ENCODE data around the gene LRP1B.

Gene LRP1B

DNA sequence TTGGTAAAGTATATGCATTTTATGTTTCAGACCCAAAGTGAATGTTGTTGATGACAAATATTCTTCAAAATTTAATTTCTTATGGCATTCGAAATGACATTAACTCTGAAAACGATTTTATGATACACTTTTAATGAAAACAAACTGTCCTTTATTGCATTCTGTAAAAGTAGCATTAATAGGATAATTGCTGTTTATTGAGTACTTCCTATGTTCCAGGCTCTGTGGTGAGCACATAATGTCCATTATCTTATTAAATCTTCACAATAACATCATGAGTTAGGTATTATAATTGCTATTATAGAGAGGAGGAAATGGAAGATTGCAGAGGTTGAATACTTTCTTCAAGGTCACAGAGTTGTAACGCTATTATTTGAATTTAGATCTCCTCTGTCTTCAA, 638.0 kb downstream of the LRP1B start:
- no peaks in the 10 kb centered on the region for H3K4me1 ChIP-seq (ENCODE audit: control insufficient read depth in 2 of 2, insufficient read depth in 2 of 2, low read length in 2 of 2)
- H3K9ac ChIP-seq (ENCODE audit: low read depth in 1 of 2, low read length in 2 of 2), result no peak overlapping the region
- no peak overlapping the region for H3K27ac ChIP-seq (ENCODE audit: low read depth in 2 of 2, low read length in 2 of 2)
- no peaks in the 10 kb centered on the region for H3K27me3 ChIP-seq (ENCODE audit: control insufficient read depth in 2 of 2, insufficient read depth in 2 of 2, low read length in 2 of 2)
- H3K36me3 ChIP-seq (ENCODE audit: control insufficient read depth in 2 of 2, insufficient read depth in 2 of 2, low read length in 2 of 2), result no peaks in the 10 kb centered on the region
- H3K9me3 ChIP-seq (ENCODE audit: control insufficient read depth in 2 of 2, low read length in 2 of 2), result no peaks in the 10 kb centered on the region
- no peak overlapping the region for H3K4me3 ChIP-seq (ENCODE audit: low read length in 2 of 2)

DNA sequence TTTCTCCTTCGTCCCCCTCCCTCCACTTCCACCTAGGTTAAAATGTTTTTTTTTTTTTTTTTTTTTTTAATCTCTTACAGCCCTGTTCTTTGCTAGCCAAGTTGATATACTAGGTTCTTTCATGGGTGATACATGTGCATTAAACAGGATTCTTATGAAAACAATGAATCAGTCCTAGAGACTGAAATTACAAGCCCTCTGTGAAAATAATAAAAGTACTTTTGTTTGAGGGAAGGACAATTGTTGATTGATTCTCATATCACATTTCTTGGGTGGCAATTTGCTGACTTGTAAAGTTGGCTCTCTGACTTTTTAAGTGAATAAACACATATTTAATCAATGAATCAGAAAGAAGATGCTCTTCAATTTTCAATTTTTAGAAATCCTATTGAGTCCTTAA, 639.9 kb downstream of the LRP1B start:
- no peak overlapping the region for H3K9ac ChIP-seq (ENCODE audit: low read depth in 1 of 2, low read length in 2 of 2)
- no peaks in the 10 kb centered on the region for H3K4me1 ChIP-seq (ENCODE audit: control insufficient read depth in 2 of 2, insufficient read depth in 2 of 2, low read length in 2 of 2)
- no peaks in the 10 kb centered on the region for H3K36me3 ChIP-seq (ENCODE audit: control insufficient read depth in 2 of 2, insufficient read depth in 2 of 2, low read length in 2 of 2)
- no peak overlapping the region for H3K4me3 ChIP-seq (ENCODE audit: low read length in 2 of 2)
- no peak overlapping the region for H3K27ac ChIP-seq (ENCODE audit: low read depth in 2 of 2, low read length in 2 of 2)
- H3K9me3 ChIP-seq (ENCODE audit: control insufficient read depth in 2 of 2, low read length in 2 of 2), result no peaks in the 10 kb centered on the region
- no peaks in the 10 kb centered on the region for H3K27me3 ChIP-seq (ENCODE audit: control insufficient read depth in 2 of 2, insufficient read depth in 2 of 2, low read length in 2 of 2)

DNA sequence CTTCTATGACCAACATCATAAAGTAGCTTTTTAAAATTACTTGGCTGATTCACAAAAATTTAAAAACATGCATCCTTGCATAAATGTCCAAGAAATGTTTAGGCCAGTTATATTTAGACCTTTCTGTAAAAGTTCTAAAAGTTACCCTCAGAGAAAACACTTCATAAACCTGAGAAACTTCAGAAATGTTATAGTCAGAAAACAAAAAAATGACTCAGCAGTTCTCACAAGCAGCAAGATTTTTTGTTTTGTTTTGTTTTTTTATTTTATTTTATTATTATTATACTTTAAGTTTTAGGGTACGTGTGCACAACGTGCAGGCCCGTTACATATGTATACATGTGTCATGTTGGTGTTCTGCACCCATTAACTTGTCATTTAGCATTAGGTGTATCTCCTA, 648.1 kb downstream of the LRP1B start:
- H3K4me1 ChIP-seq (ENCODE audit: control insufficient read depth in 2 of 2, insufficient read depth in 2 of 2, low read length in 2 of 2), result no peaks in the 10 kb centered on the region
- H3K27me3 ChIP-seq (ENCODE audit: control insufficient read depth in 2 of 2, insufficient read depth in 2 of 2, low read length in 2 of 2), result no peaks in the 10 kb centered on the region
- no peaks in the 10 kb centered on the region for H3K36me3 ChIP-seq (ENCODE audit: control insufficient read depth in 2 of 2, insufficient read depth in 2 of 2, low read length in 2 of 2)
- H3K4me3 ChIP-seq (ENCODE audit: low read length in 2 of 2), result no peak overlapping the region
- no peaks in the 10 kb centered on the region for H3K9me3 ChIP-seq (ENCODE audit: control insufficient read depth in 2 of 2, low read length in 2 of 2)
- no peak overlapping the region for H3K27ac ChIP-seq (ENCODE audit: low read depth in 2 of 2, low read length in 2 of 2)
- H3K9ac ChIP-seq (ENCODE audit: low read depth in 1 of 2, low read length in 2 of 2), result no peak overlapping the region

DNA sequence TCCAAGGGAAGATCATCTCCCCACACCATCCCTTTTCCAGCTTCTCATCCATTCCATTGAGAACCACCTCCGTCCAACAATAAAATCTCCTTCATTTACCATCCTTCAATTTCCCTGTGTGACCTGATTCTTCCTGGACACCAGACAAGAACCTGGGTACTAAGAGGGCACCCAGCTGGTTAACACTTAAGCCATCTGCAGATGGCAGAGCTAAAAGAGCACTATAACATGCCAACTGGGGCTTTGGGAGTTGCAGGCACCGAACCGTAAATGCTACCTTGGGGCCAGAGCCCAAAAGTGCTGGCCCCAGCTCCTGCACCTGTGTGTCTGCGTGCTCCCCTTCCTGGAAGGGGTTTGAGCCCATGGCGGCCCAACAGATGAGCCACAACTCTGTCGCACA, 655.0 kb downstream of the LRP1B start:
- Histone ChIP-seq H3K9me3 (ENCODE audit: control insufficient read depth in 2 of 2, low read length in 2 of 2) (no peaks in the 10 kb centered on the region), H3K4me1 (ENCODE audit: control insufficient read depth in 2 of 2, insufficient read depth in 2 of 2, low read length in 2 of 2) (no peaks in the 10 kb centered on the region), H3K27me3 (ENCODE audit: control insufficient read depth in 2 of 2, insufficient read depth in 2 of 2, low read length in 2 of 2) (no peaks in the 10 kb centered on the region), H3K27ac (ENCODE audit: low read depth in 2 of 2, low read length in 2 of 2) (no peak overlapping the region), H3K4me3 (ENCODE audit: low read length in 2 of 2) (no peak overlapping the region), H3K36me3 (ENCODE audit: control insufficient read depth in 2 of 2, insufficient read depth in 2 of 2, low read length in 2 of 2) (no peaks in the 10 kb centered on the region), H3K9ac (ENCODE audit: low read depth in 1 of 2, low read length in 2 of 2) (no peak overlapping the region)

DNA sequence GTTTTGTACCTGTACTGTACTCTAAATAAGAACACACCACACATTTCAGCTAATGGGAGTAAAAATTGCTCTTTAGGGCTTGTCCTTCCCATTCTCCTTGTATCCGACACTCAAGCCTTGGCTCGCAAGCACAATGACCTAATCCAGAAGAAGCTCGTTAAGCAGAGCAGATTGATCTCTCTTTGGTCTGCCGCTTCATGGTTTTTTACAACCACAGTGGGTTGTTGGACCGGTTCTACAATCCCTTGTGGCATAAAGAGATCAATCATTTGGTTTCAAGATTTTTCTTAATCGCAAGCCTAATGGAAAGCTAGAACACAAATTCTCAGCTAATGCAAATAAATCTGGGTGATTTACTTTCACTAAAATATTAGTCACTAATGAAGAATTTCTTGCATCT, 662.1 kb downstream of the LRP1B start:
- H3K27me3 ChIP-seq (ENCODE audit: control insufficient read depth in 2 of 2, insufficient read depth in 2 of 2, low read length in 2 of 2), result no peaks in the 10 kb centered on the region
- H3K9ac ChIP-seq (ENCODE audit: low read depth in 1 of 2, low read length in 2 of 2), result no peak overlapping the region
- no peak overlapping the region for H3K27ac ChIP-seq (ENCODE audit: low read depth in 2 of 2, low read length in 2 of 2)
- no peak overlapping the region for H3K4me3 ChIP-seq (ENCODE audit: low read length in 2 of 2)
- H3K9me3 ChIP-seq (ENCODE audit: control insufficient read depth in 2 of 2, low read length in 2 of 2), result no peaks in the 10 kb centered on the region
- no peaks in the 10 kb centered on the region for H3K4me1 ChIP-seq (ENCODE audit: control insufficient read depth in 2 of 2, insufficient read depth in 2 of 2, low read length in 2 of 2)
- no peaks in the 10 kb centered on the region for H3K36me3 ChIP-seq (ENCODE audit: control insufficient read depth in 2 of 2, insufficient read depth in 2 of 2, low read length in 2 of 2)

DNA sequence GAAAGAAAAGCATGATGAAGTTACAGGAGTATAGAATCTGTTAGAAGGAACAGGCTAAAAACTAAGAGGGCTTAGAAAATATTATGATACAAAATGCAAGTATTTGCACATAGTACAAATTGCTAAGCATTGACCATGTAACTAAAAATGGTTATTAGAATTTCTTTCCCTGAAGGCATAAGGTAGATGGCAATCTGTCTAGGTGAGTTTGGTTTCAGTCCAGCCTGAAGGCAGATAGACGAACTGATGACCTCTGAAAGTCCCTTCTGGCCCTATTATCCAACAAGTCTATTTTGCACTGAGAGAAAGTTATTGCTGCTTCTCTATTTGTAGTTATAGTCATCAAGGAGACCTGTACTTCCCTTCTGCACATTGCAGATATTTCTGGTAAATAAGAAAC, 663.5 kb downstream of the LRP1B start:
- H3K27ac ChIP-seq (ENCODE audit: low read depth in 2 of 2, low read length in 2 of 2), result no peak overlapping the region
- no peaks in the 10 kb centered on the region for H3K27me3 ChIP-seq (ENCODE audit: control insufficient read depth in 2 of 2, insufficient read depth in 2 of 2, low read length in 2 of 2)
- no peaks in the 10 kb centered on the region for H3K4me1 ChIP-seq (ENCODE audit: control insufficient read depth in 2 of 2, insufficient read depth in 2 of 2, low read length in 2 of 2)
- H3K9ac ChIP-seq (ENCODE audit: low read depth in 1 of 2, low read length in 2 of 2), result no peak overlapping the region
- no peaks in the 10 kb centered on the region for H3K9me3 ChIP-seq (ENCODE audit: control insufficient read depth in 2 of 2, low read length in 2 of 2)
- no peak overlapping the region for H3K4me3 ChIP-seq (ENCODE audit: low read length in 2 of 2)
- H3K36me3 ChIP-seq (ENCODE audit: control insufficient read depth in 2 of 2, insufficient read depth in 2 of 2, low read length in 2 of 2), result no peaks in the 10 kb centered on the region

DNA sequence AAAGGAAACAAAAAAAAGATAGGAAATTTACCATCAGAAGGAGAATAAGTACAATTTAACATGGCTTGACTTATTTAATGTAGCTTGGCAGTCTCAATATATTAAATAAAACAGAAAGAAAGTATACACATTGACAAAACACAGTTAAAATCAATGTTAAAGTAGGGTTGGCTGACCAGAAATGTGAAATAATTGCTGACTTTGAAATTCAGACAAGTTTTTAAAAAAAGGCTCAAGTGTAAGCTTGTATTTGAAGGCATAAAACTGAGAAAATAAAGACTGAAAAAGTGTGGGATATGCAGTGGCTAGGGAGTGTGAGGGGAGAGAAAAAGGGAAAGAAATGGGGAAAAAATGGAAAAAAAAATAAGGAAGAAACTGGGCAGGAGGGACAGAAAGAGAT, 665.8 kb downstream of the LRP1B start:
- Histone ChIP-seq H3K27me3 (ENCODE audit: control insufficient read depth in 2 of 2, insufficient read depth in 2 of 2, low read length in 2 of 2) (no peaks in the 10 kb centered on the region), H3K9ac (ENCODE audit: low read depth in 1 of 2, low read length in 2 of 2) (no peak overlapping the region), H3K27ac (ENCODE audit: low read depth in 2 of 2, low read length in 2 of 2) (no peak overlapping the region), H3K4me1 (ENCODE audit: control insufficient read depth in 2 of 2, insufficient read depth in 2 of 2, low read length in 2 of 2) (no peaks in the 10 kb centered on the region), H3K9me3 (ENCODE audit: control insufficient read depth in 2 of 2, low read length in 2 of 2) (no peaks in the 10 kb centered on the region), H3K4me3 (ENCODE audit: low read length in 2 of 2) (no peak overlapping the region), H3K36me3 (ENCODE audit: control insufficient read depth in 2 of 2, insufficient read depth in 2 of 2, low read length in 2 of 2) (no peaks in the 10 kb centered on the region)

DNA sequence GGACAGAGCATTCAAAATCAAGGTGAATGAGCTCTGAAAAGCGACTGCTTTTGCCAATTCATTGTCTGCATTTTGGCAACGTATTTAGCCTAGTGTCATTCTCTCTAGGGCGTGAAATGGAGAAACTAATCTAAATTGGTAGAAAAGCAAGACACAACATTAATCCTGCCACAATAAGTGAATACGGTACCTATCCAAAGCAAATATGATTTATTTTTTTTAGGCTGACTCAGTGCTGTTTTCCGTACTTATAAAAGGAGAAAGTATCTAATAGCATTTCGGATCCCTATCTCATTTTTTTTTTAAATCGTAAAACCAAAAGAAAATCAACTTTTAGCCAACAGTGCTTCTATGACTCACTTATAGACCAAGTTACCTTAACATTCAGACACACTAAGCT, 672.5 kb downstream of the LRP1B start:
- Histone ChIP-seq H3K4me1 (ENCODE audit: control insufficient read depth in 2 of 2, insufficient read depth in 2 of 2, low read length in 2 of 2) (no peaks in the 10 kb centered on the region), H3K9me3 (ENCODE audit: control insufficient read depth in 2 of 2, low read length in 2 of 2) (no peaks in the 10 kb centered on the region), H3K27me3 (ENCODE audit: control insufficient read depth in 2 of 2, insufficient read depth in 2 of 2, low read length in 2 of 2) (no peaks in the 10 kb centered on the region)

DNA sequence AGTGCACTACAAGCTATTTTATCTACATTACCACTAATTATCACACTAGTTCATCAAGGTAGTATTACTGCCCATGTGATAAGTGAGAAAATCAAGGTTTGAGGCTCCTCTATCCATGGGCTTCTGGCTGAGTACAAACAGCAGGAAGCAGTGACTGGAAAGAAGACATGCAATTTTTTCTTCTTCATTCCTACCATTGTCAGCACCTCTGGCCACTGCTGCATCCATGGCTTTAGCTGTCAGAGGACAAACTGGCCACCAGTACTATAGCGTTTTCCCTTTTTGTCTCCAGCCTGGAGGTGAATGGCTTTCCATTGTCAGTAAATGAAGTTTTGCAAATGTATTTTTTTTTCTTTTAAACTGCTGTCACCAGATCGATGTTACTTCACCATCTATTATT, 674.9 kb downstream of the LRP1B start:
- Histone ChIP-seq H3K9ac (ENCODE audit: low read depth in 1 of 2, low read length in 2 of 2) (no peak overlapping the region), H3K27me3 (ENCODE audit: control insufficient read depth in 2 of 2, insufficient read depth in 2 of 2, low read length in 2 of 2) (no peaks in the 10 kb centered on the region), H3K27ac (ENCODE audit: low read depth in 2 of 2, low read length in 2 of 2) (no peak overlapping the region), H3K36me3 (ENCODE audit: control insufficient read depth in 2 of 2, insufficient read depth in 2 of 2, low read length in 2 of 2) (no peaks in the 10 kb centered on the region), H3K4me3 (ENCODE audit: low read length in 2 of 2) (no peak overlapping the region), H3K4me1 (ENCODE audit: control insufficient read depth in 2 of 2, insufficient read depth in 2 of 2, low read length in 2 of 2) (no peaks in the 10 kb centered on the region), H3K9me3 (ENCODE audit: control insufficient read depth in 2 of 2, low read length in 2 of 2) (no peaks in the 10 kb centered on the region)

More for the DNA sequence above, 672.5 kb downstream of the LRP1B start:
- H3K9ac ChIP-seq (ENCODE audit: low read depth in 1 of 2, low read length in 2 of 2), result no peak overlapping the region
- no peak overlapping the region for H3K27ac ChIP-seq (ENCODE audit: low read depth in 2 of 2, low read length in 2 of 2)
- no peaks in the 10 kb centered on the region for H3K36me3 ChIP-seq (ENCODE audit: control insufficient read depth in 2 of 2, insufficient read depth in 2 of 2, low read length in 2 of 2)
- no peak overlapping the region for H3K4me3 ChIP-seq (ENCODE audit: low read length in 2 of 2)

DNA sequence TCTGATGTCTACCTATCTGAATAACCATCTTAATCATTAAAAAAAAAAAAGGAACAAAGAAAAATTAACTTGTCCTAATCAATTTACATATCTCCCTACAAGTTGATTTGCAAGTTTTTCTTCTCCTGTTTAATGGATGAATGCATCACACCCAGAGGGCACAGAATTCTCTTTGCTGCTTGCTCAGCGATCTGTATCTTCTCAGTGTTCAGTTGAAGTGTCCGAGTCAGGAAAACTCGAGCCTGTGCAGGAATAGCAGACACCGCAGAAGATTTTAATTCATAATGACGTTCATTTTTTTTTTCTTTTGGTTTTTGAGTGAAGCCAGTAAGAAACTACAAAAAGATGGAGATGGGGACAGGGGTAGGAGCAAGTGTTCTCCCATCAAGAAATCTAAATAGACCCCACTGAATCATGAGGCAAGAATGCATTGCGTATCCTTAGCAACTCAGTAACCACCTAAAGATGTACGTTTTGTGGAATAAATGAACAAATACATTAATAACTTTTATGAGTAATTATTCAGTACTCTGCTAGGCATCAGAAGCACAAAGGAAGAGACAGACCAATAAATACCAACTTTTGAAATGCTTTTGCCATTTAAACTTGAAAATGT, 675.5 kb downstream of the LRP1B start:
- no peaks in the 10 kb centered on the region for H3K36me3 ChIP-seq (ENCODE audit: control insufficient read depth in 2 of 2, insufficient read depth in 2 of 2, low read length in 2 of 2)
- H3K27me3 ChIP-seq (ENCODE audit: control insufficient read depth in 2 of 2, insufficient read depth in 2 of 2, low read length in 2 of 2), result no peaks in the 10 kb centered on the region
- no peaks in the 10 kb centered on the region for H3K4me1 ChIP-seq (ENCODE audit: control insufficient read depth in 2 of 2, insufficient read depth in 2 of 2, low read length in 2 of 2)
- no peaks in the 10 kb centered on the region for H3K9me3 ChIP-seq (ENCODE audit: control insufficient read depth in 2 of 2, low read length in 2 of 2)
- no peak overlapping the region for H3K9ac ChIP-seq (ENCODE audit: low read depth in 1 of 2, low read length in 2 of 2)
- no peak overlapping the region for H3K27ac ChIP-seq (ENCODE audit: low read depth in 2 of 2, low read length in 2 of 2)
- no peak overlapping the region for H3K4me3 ChIP-seq (ENCODE audit: low read length in 2 of 2)

DNA sequence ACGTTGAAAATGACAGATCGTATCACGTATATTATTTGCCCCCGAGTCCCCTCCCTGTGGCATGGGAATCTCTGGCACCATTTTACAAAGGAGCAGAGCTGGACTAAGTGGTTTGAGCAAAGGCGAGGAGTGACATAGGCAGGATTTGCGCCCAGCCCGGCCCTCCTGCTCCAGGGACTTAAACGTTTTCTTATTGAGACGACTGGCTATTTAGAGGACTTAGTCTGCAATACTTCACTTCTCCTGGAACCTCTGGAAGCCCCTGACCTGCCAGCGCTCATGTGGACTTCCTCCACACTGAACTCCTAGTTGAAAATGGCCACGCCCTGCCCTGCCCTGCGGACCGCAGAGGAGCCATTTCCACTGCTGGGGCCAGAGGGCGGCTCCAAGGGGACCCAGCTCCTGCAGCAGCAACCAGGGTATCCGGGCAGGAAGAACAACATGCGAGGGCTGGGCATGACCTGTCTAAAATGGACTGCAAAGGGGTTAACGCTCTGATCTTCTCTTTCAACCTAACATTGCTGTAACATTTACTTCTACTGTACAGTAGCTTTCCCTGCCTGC, 690.7 kb downstream of the LRP1B start:
- no peak overlapping the region for H3K4me3 ChIP-seq (ENCODE audit: low read length in 2 of 2)
- H3K27ac ChIP-seq (ENCODE audit: low read depth in 2 of 2, low read length in 2 of 2), result no peak overlapping the region
- no peaks in the 10 kb centered on the region for H3K9me3 ChIP-seq (ENCODE audit: control insufficient read depth in 2 of 2, low read length in 2 of 2)
- no peaks in the 10 kb centered on the region for H3K36me3 ChIP-seq (ENCODE audit: control insufficient read depth in 2 of 2, insufficient read depth in 2 of 2, low read length in 2 of 2)
- no peaks in the 10 kb centered on the region for H3K27me3 ChIP-seq (ENCODE audit: control insufficient read depth in 2 of 2, insufficient read depth in 2 of 2, low read length in 2 of 2)
- H3K4me1 ChIP-seq (ENCODE audit: control insufficient read depth in 2 of 2, insufficient read depth in 2 of 2, low read length in 2 of 2), result no peaks in the 10 kb centered on the region
- H3K9ac ChIP-seq (ENCODE audit: low read depth in 1 of 2, low read length in 2 of 2), result no peak overlapping the region

Data from mucosa of rectum (tissue), 2 donors.